ENCODE data around the gene OSBPL3.

GRCh38 chr7:24863626-24864025, 116.4 kb downstream of the OSBPL3 start:
- no peak for TF ChIP-seq EZH2phosphoT487 (IDR thresholded peaks at IDR 0.05; ENCODE audit: low read length)
- TF ChIP-seq CTCF (IDR thresholded peaks at IDR 0.05; ENCODE audit: low read length) = no peak

Measured in MM.1S (cell line).